ENCODE data around the gene COL7A1. TPM values are rescaled to one million over a fixed set of nuclear protein-coding genes. Genes with fewer than 3 reads are reported as not detected.

The COL7A1 gene
- polyA plus RNA-seq, 1 donor from 2014 or later: 45.3 TPM

DNA sequence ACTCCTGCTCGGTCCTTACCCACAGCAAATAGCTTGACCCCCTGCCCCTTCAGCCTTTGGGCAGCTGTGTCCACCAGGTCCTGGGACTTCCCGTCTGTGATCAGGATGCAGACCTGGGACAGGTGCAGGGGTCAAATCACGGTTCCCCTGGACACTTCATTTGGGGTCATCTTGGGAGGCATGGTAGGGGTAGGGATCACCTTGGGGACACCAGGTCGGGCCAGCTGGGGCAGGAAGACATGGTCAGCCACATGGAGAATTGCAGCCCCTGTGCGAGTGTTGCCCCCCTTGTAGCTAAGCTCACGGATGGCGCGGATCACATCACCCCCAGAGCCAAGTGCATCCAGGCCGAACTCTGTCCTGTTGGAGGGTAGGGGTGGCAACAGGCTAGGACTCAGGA, 1.8 kb downstream of the COL7A1 start:
- TF ChIP-seq, protein P1, sequence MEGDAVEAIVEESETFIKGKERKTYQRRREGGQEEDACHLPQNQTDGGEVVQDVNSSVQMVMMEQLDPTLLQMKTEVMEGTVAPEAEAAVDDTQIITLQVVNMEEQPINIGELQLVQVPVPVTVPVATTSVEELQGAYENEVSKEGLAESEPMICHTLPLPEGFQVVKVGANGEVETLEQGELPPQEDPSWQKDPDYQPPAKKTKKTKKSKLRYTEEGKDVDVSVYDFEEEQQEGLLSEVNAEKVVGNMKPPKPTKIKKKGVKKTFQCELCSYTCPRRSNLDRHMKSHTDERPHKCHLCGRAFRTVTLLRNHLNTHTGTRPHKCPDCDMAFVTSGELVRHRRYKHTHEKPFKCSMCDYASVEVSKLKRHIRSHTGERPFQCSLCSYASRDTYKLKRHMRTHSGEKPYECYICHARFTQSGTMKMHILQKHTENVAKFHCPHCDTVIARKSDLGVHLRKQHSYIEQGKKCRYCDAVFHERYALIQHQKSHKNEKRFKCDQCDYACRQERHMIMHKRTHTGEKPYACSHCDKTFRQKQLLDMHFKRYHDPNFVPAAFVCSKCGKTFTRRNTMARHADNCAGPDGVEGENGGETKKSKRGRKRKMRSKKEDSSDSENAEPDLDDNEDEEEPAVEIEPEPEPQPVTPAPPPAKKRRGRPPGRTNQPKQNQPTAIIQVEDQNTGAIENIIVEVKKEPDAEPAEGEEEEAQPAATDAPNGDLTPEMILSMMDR (IDR thresholded peaks at IDR 0.05; ENCODE audit: poor library complexity, severe bottlenecking): no peak
- TF ChIP-seq EP300 (conservative IDR thresholded peaks at IDR 0.05; ENCODE audit: poor library complexity, severe bottlenecking) (no peak), MXI1 (conservative IDR thresholded peaks at IDR 0.05; ENCODE audit: poor library complexity, severe bottlenecking) (no peak), POLR2AphosphoS5 (IDR thresholded peaks at IDR 0.05) (no peak), RAD21 (conservative IDR thresholded peaks at IDR 0.05) (no peak), TAF1 (IDR thresholded peaks at IDR 0.05; ENCODE audit: low read depth) (no peak)
- TF ChIP-seq, protein P2, sequence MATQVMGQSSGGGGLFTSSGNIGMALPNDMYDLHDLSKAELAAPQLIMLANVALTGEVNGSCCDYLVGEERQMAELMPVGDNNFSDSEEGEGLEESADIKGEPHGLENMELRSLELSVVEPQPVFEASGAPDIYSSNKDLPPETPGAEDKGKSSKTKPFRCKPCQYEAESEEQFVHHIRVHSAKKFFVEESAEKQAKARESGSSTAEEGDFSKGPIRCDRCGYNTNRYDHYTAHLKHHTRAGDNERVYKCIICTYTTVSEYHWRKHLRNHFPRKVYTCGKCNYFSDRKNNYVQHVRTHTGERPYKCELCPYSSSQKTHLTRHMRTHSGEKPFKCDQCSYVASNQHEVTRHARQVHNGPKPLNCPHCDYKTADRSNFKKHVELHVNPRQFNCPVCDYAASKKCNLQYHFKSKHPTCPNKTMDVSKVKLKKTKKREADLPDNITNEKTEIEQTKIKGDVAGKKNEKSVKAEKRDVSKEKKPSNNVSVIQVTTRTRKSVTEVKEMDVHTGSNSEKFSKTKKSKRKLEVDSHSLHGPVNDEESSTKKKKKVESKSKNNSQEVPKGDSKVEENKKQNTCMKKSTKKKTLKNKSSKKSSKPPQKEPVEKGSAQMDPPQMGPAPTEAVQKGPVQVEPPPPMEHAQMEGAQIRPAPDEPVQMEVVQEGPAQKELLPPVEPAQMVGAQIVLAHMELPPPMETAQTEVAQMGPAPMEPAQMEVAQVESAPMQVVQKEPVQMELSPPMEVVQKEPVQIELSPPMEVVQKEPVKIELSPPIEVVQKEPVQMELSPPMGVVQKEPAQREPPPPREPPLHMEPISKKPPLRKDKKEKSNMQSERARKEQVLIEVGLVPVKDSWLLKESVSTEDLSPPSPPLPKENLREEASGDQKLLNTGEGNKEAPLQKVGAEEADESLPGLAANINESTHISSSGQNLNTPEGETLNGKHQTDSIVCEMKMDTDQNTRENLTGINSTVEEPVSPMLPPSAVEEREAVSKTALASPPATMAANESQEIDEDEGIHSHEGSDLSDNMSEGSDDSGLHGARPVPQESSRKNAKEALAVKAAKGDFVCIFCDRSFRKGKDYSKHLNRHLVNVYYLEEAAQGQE (IDR thresholded peaks at IDR 0.05; ENCODE audit: borderline replicate concordance): no peak
- no peaks in the 10 kb centered on the region for H3K9me2 ChIP-seq (ENCODE audit: insufficient read depth, low read length)
- H4K20me1 ChIP-seq (ENCODE audit: insufficient read depth): no peaks in the 10 kb centered on the region
- no peaks in the 10 kb centered on the region for H3K79me2 ChIP-seq (replicated peaks; ENCODE audit: insufficient read depth, low read length)
- H3K27me3 ChIP-seq (ENCODE audit: insufficient read depth, low read depth, low read length): no peaks in the 10 kb centered on the region
- H3K9ac ChIP-seq (ENCODE audit: low read length): no peak overlapping the region
- no peaks in the 10 kb centered on the region for H3K9me3 ChIP-seq (ENCODE audit: low read length)
- no peak overlapping the region for H2AFZ ChIP-seq (ENCODE audit: low read depth, low read length)
- H3F3A ChIP-seq (ENCODE audit: insufficient read depth, low read length, poor library complexity, severe bottlenecking): no peaks in the 10 kb centered on the region
- no peak overlapping the region for H3K27ac ChIP-seq (ENCODE audit: low read length)
- no peaks in the 10 kb centered on the region for H3K36me3 ChIP-seq (ENCODE audit: insufficient read depth, low read length)
- H3K4me2 ChIP-seq (ENCODE audit: low read length): no peak overlapping the region
- H3K4me3 ChIP-seq (ENCODE audit: low read length): no peak overlapping the region

DNA sequence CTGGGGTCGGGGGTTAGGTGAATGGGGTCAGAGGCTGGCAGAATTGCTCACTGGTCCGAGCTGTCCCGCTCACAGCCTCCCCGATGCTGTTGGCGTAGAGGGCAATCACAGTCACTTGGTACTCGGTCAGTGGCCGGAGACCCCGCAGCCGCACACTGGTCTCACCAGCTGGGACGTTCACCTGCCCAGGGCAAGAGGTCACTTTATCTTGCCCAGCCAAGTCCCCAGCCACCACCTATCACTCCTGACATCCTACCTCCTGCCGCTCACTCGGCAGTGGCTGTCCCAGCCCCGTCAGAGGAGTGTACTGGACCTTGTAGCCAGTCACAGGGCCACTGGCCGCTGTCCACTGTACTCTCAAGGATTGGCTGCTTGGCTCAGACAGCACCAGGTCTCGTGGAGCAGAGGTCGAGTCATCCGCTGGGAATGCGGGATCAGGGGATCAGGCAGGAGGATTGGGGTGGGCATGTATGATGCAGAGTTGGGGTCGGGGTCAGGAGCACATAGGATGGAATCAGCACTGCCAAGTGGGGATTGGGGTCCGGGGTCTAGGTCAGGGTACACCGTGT, 2.5 kb downstream of the COL7A1 start:
- Histone ChIP-seq H3F3A (ENCODE audit: insufficient read depth, low read length, poor library complexity, severe bottlenecking) (no peaks in the 10 kb centered on the region), H3K36me3 (ENCODE audit: insufficient read depth, low read length) (no peaks in the 10 kb centered on the region), H4K20me1 (ENCODE audit: insufficient read depth) (no peaks in the 10 kb centered on the region), H3K4me3 (ENCODE audit: low read length) (no peak overlapping the region), H2AFZ (ENCODE audit: low read depth, low read length) (no peak overlapping the region), H3K79me2 (replicated peaks; ENCODE audit: insufficient read depth, low read length) (no peaks in the 10 kb centered on the region), H3K4me2 (ENCODE audit: low read length) (no peak overlapping the region), H3K9ac (ENCODE audit: low read length) (no peak overlapping the region), H3K9me3 (ENCODE audit: low read length) (no peaks in the 10 kb centered on the region), H3K9me2 (ENCODE audit: insufficient read depth, low read length) (no peaks in the 10 kb centered on the region), H3K27me3 (ENCODE audit: insufficient read depth, low read depth, low read length) (no peaks in the 10 kb centered on the region), H3K27ac (ENCODE audit: low read length) (no peak overlapping the region)
- TF ChIP-seq RAD21 (conservative IDR thresholded peaks at IDR 0.05) (no peak), MXI1 (conservative IDR thresholded peaks at IDR 0.05; ENCODE audit: poor library complexity, severe bottlenecking) (no peak), POLR2AphosphoS5 (IDR thresholded peaks at IDR 0.05) (no peak), EP300 (conservative IDR thresholded peaks at IDR 0.05; ENCODE audit: poor library complexity, severe bottlenecking) (no peak), EZH2 (IDR thresholded peaks at IDR 0.05; ENCODE audit: borderline replicate concordance, insufficient read depth, low read length, poor library complexity, severe bottlenecking) (no peak), TAF1 (IDR thresholded peaks at IDR 0.05; ENCODE audit: low read depth) (no peak), SMC3 (conservative IDR thresholded peaks at IDR 0.05; ENCODE audit: poor library complexity) (no peak)
- TF ChIP-seq, protein P2 (IDR thresholded peaks at IDR 0.05; ENCODE audit: borderline replicate concordance): no peak
- TF ChIP-seq, protein P1 (IDR thresholded peaks at IDR 0.05; ENCODE audit: poor library complexity, severe bottlenecking): no peak

All from neural cell (in vitro differentiated cells).